WTC11 (cell line): ENCODE data around the gene MYLK. TPM values are rescaled to one million over a fixed set of nuclear protein-coding genes. Genes with fewer than 3 reads are reported as not detected.

Experiments used
- ATAC-seq: fragments of 200-7000 bp; cut with Tn5 transposase; 2 replicates; pipeline ENCODE4 v1.10.0; 2021; ENCODE audit warnings: mild to moderate bottlenecking, moderate library complexity
- CTCF ChIA-PET: fragments of 300-600 bp; sonication (Branson Sonifier 250); formaldehyde crosslinking; loops from one replicate; lab custom pipeline; 2021; ENCODE audit warnings: antibody characterized with exemption; lab: Charles Lee
- POLR2A ChIA-PET: fragments of 350-600 bp; sonication (Branson Sonifier 250); formaldehyde crosslinking; loops from one replicate; lab custom pipeline; 2021; ENCODE audit warnings: antibody characterized with exemption; lab: Charles Lee
- DNase-seq: peaks from one replicate; pipeline ENCODE4 v3.0.0; 2021; ENCODE audit warnings: low spot score
- H3K27ac Mint-ChIP-seq: 2 replicates; pipeline ENCODE4 v1.8.0; 2021; ENCODE audit warnings: mixed read lengths
- H3K27me3 Mint-ChIP-seq: 2 replicates; pipeline ENCODE4 v1.8.0; 2021; ENCODE audit warnings: low read depth, mild to moderate bottlenecking, moderate library complexity, mixed read lengths
- H3K36me3 Mint-ChIP-seq: 2 replicates; pipeline ENCODE4 v1.8.0; 2021; ENCODE audit warnings: mixed read lengths
- H3K4me1 Mint-ChIP-seq: 2 replicates; pipeline ENCODE4 v1.8.0; 2022; ENCODE audit warnings: mixed read lengths
- H3K4me3 Mint-ChIP-seq: 2 replicates; pipeline ENCODE4 v1.8.0; 2021; ENCODE audit warnings: mild to moderate bottlenecking, moderate library complexity, mixed read lengths
- H3K9me3 Mint-ChIP-seq: 2 replicates; pipeline ENCODE4 v1.8.0; 2021; ENCODE audit warnings: mixed read lengths
- CDX4 ChIP-seq: fragments of 250-450 bp; sonication (Bioruptor Pico); IDR thresholded peaks from 2 replicates; pipeline ENCODE4 v1.9.0; 2021; ENCODE audit warnings: moderate library complexity, mild to moderate bottlenecking, inconsistent platforms, borderline replicate concordance
- E2F1 ChIP-seq: sonication (generic); formaldehyde crosslinking; IDR thresholded peaks from 2 replicates; pipeline ENCODE4 v1.8.0; 2022; ENCODE audit warnings: mild to moderate bottlenecking, missing genetic modification reagents
- E2F5 ChIP-seq: sonication (generic); formaldehyde crosslinking; IDR thresholded peaks from 2 replicates; pipeline ENCODE4 v1.8.1; 2022; ENCODE audit warnings: mild to moderate bottlenecking, moderate library complexity, missing genetic modification reagents
- FOXP4 ChIP-seq: sonication (generic); formaldehyde crosslinking; IDR thresholded peaks from 2 replicates; pipeline ENCODE4 v1.8.0; 2022; ENCODE audit warnings: mild to moderate bottlenecking, missing genetic modification reagents
- GABPB1 ChIP-seq: sonication (generic); formaldehyde crosslinking; IDR thresholded peaks from 2 replicates; pipeline ENCODE4 v1.8.1; 2023; ENCODE audit warnings: mild to moderate bottlenecking, missing genetic modification reagents
- IRF1 ChIP-seq: sonication (generic); formaldehyde crosslinking; IDR thresholded peaks from 2 replicates; pipeline ENCODE4 v1.8.0; 2023; ENCODE audit warnings: missing genetic modification reagents
- IRF2 ChIP-seq: sonication (generic); formaldehyde crosslinking; IDR thresholded peaks from 2 replicates; pipeline ENCODE4 v1.8.0; 2022; ENCODE audit warnings: low read depth, missing genetic modification reagents, borderline replicate concordance
- MYBL2 ChIP-seq: sonication (generic); formaldehyde crosslinking; IDR thresholded peaks from 2 replicates; pipeline ENCODE4 v1.8.1; 2023; ENCODE audit warnings: mild to moderate bottlenecking, moderate library complexity, missing genetic modification reagents
- NR1H2 ChIP-seq: sonication (generic); formaldehyde crosslinking; IDR thresholded peaks from 2 replicates; pipeline ENCODE4 v1.9.0; 2021; ENCODE audit warnings: mild to moderate bottlenecking, moderate library complexity, missing genetic modification reagents
- NR3C1 ChIP-seq: sonication (generic); formaldehyde crosslinking; conservative IDR thresholded peaks from 2 replicates; pipeline ENCODE4 v1.8.1; 2023; ENCODE audit warnings: low read depth, mild to moderate bottlenecking, missing genetic modification reagents
- OVOL2 ChIP-seq: fragments of 250-450 bp; sonication (Bioruptor Pico); IDR thresholded peaks from 2 replicates; pipeline ENCODE4 v1.9.0; 2021; ENCODE audit warnings: mild to moderate bottlenecking, borderline replicate concordance
- RELA ChIP-seq: sonication (generic); formaldehyde crosslinking; IDR thresholded peaks from 2 replicates; pipeline ENCODE4 v1.8.1; 2022; ENCODE audit warnings: missing genetic modification reagents, mild to moderate bottlenecking, borderline replicate concordance
- ZNF121 ChIP-seq: sonication (generic); formaldehyde crosslinking; IDR thresholded peaks from 2 replicates; pipeline ENCODE4 v1.8.0; 2023; ENCODE audit warnings: missing genetic modification reagents
- ZNF416 ChIP-seq: fragments of 250-450 bp; sonication (Bioruptor Pico); IDR thresholded peaks from 2 replicates; pipeline ENCODE4 v1.9.0; 2021; ENCODE audit warnings: mild to moderate bottlenecking, inconsistent platforms
- ZNF425 ChIP-seq: fragments of 250-450 bp; sonication (Bioruptor Pico); conservative IDR thresholded peaks from 2 replicates; pipeline ENCODE4 v1.9.0; 2021; ENCODE audit warnings: mild to moderate bottlenecking
- ZNF532 ChIP-seq: fragments of 250-450 bp; sonication (Bioruptor Pico); IDR thresholded peaks from 2 replicates; pipeline ENCODE4 v1.9.0; 2021; ENCODE audit warnings: mild to moderate bottlenecking, borderline replicate concordance
- ZNF671 ChIP-seq: fragments of 250-450 bp; sonication (Bioruptor Pico); IDR thresholded peaks from 2 replicates; pipeline ENCODE4 v1.8.0; 2021; ENCODE audit warnings: mild to moderate bottlenecking
- total RNA-seq: library from RNA; stranded (reverse); gene quantifications from 3 replicates; pipeline ENCODE4 v1.2.3, GENCODE V29; 2021

MYLK gene
- total RNA-seq, 1 experiment from 2014 or later: 10.4 TPM

- TF ChIP-seq IRF2 (CRISPR knock-in tag) (no peak), FOXP4 (CRISPR knock-in tag) (no peak), IRF1 (no peak), MYBL2 (CRISPR knock-in tag) (no peak), CDX4 (CRISPR knock-in tag) (no peak), ZNF532 (CRISPR knock-in tag) (no peak)
Observed at GRCh38 chr3:123644358-123644757, 239.8 kb downstream of the MYLK start (continued).

- no peak overlapping the region for H3K4me3 Mint-ChIP-seq
- CTCF ChIA-PET: interaction anchor here (0.7 to 5.7 kb wide), 37 partner anchors 10 to 194 kb away, joined by 3 to 108 read pairs (median 6); partner anchors contain the start of genes ADCY5 and HACD2
- H3K36me3 Mint-ChIP-seq: no peaks in the 10 kb centered on the region
- H3K27ac Mint-ChIP-seq: no peak overlapping the region
- peaks cover 31% of the 10 kb centered on the region for H3K4me1 Mint-ChIP-seq
- no peak for DNase-seq
- TF ChIP-seq IRF2 (CRISPR knock-in tag) (no peak), E2F1 (CRISPR knock-in tag) (no peak), OVOL2 (CRISPR knock-in tag) (no peak), RELA (CRISPR knock-in tag) (no peak), E2F5 (CRISPR knock-in tag) (no peak), ZNF121 (CRISPR knock-in tag) (no peak), GABPB1 (CRISPR knock-in tag) (no peak), NR3C1 (CRISPR knock-in tag) (no peak), ZNF416 (CRISPR knock-in tag) (no peak), ZNF671 (CRISPR knock-in tag) (no peak), ZNF425 (CRISPR knock-in tag) (no peak), ZNF532 (CRISPR knock-in tag) (no peak), NR1H2 (no peak)
- H3K27me3 Mint-ChIP-seq: no peaks in the 10 kb centered on the region
- POLR2A ChIA-PET: interaction anchor here (0.6 to 1.3 kb wide), 3 partner anchors 9 to 218 kb away, joined by 4 to 7 read pairs (median 5); no protein-coding TSS in a partner anchor
- H3K9me3 Mint-ChIP-seq: no peaks in the 10 kb centered on the region
- ATAC-seq: no peak
Observed at GRCh38 chr3:123642957-123643330, 241.2 kb downstream of the MYLK start.
